ENCODE data around the gene GIGYF1. TPM values are rescaled to one million over a fixed set of nuclear protein-coding genes. Genes with fewer than 3 reads are reported as not detected.
A peak's percentile ranks its signal among the peaks of the same experiment; 100 is the strongest.
"Not testable (repeated sequence)": the region's sequence is repeated elsewhere in the genome, so short reads cannot be mapped to it uniquely, and the experiment has no call there.

The GIGYF1 gene
- total RNA-seq, 1 donor: 29.3 TPM

- H3K9me3 ChIP-seq (ENCODE audit: low read depth, low read length): no peaks in the 10 kb centered on the region
- no peak overlapping the region for H3K4me3 ChIP-seq (ENCODE audit: insufficient read depth, low read length)
- no peaks in the 10 kb centered on the region for H3K36me3 ChIP-seq (ENCODE audit: insufficient read depth, low read length)
- H4K20me1 ChIP-seq (ENCODE audit: insufficient read depth, low read length): no peaks in the 10 kb centered on the region
- no peaks in the 10 kb centered on the region for H3K79me2 ChIP-seq (ENCODE audit: insufficient read depth, low read length)
- no peak overlapping the region for H3K4me2 ChIP-seq (ENCODE audit: insufficient read depth, low read length)
- H3K27me3 ChIP-seq (ENCODE audit: insufficient read depth, low read length): no peaks in the 10 kb centered on the region
- no peak overlapping the region for H3K27ac ChIP-seq (ENCODE audit: low read depth, low read length)
- no peak overlapping the region for H2AFZ ChIP-seq (ENCODE audit: low read length)
- peaks cover 6% of the 10 kb centered on the region for H3K4me1 ChIP-seq (ENCODE audit: insufficient read depth, low read length)
- no peak for DNase-seq (ENCODE audit: insufficient read length, low spot score, missing footprints)
- TF ChIP-seq CTCF (IDR thresholded peaks at IDR 0.05; ENCODE audit: extremely low read depth, low read depth, low read length): no peak
Measured at GRCh38 chr7:100731937-100732636, 38.0 kb upstream of the GIGYF1 start.

DNA sequence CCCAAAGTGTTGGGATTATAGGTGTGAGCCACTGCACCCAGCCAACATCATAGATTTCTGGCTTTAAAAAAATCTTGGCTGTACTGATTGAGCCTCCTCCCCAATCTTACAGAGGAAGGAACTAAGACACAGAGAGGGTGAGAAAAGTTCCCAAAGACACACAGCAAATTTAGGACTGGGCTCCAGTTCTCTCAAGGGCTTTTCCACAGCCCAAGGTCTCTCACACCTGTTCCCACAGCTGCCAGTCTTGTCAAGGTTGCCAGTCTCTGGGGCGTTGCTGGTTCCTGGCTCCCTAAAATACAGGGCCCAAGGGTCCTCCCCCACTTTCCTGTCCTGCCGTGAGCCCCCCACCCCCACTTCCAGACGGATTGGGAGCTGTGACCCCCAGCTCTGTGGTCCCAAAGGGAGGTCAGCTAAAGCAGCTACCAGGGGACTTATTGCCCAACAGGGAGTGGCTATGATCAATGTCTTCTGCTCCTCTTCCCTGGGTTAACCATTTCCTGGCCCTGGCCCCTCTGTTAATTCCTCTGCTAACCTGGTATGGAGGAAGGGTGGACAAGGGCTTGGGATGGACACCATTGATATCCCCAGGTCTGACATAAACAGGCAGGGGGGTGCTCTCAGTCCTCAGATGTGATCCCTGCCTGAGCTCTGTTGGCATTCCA lies 36.2 kb upstream of the GIGYF1 start:
- DNase-seq (ENCODE audit: insufficient read length, low spot score, missing footprints): no peak
- no peak for TF ChIP-seq CTCF (IDR thresholded peaks at IDR 0.05; ENCODE audit: extremely low read depth, low read depth, low read length)
- H3K27me3 ChIP-seq (ENCODE audit: insufficient read depth, low read length): no peaks in the 10 kb centered on the region

GRCh38 chr7:100728196-100728595 lies 34.1 kb upstream of the GIGYF1 start:
- DNase-seq (ENCODE audit: insufficient read length, low spot score, missing footprints): no peak
- no peak overlapping the region for H3K4me2 ChIP-seq (ENCODE audit: insufficient read depth, low read length)
- peaks cover 8% of the 10 kb centered on the region for H3K27me3 ChIP-seq (ENCODE audit: insufficient read depth, low read length)
- no peak overlapping the region for H3K27ac ChIP-seq (ENCODE audit: low read depth, low read length)
- no peak overlapping the region for H3K4me3 ChIP-seq (ENCODE audit: insufficient read depth, low read length)
- H4K20me1 ChIP-seq (ENCODE audit: insufficient read depth, low read length): no peaks in the 10 kb centered on the region
- no peaks in the 10 kb centered on the region for H3K79me2 ChIP-seq (ENCODE audit: insufficient read depth, low read length)
- no peak for TF ChIP-seq CTCF (IDR thresholded peaks at IDR 0.05; ENCODE audit: extremely low read depth, low read depth, low read length)
- no peaks in the 10 kb centered on the region for H3K36me3 ChIP-seq (ENCODE audit: insufficient read depth, low read length)
- H2AFZ ChIP-seq (ENCODE audit: low read length): no peak overlapping the region
- H3K9me3 ChIP-seq (ENCODE audit: low read depth, low read length): no peaks in the 10 kb centered on the region
- H3K4me1 ChIP-seq (ENCODE audit: insufficient read depth, low read length): peaks cover 19% of the 10 kb centered on the region

More for the DNA sequence above, 36.2 kb upstream of the GIGYF1 start:
- Histone ChIP-seq H2AFZ (ENCODE audit: low read length) (no peak overlapping the region), H3K27ac (ENCODE audit: low read depth, low read length) (no peak overlapping the region), H3K4me3 (ENCODE audit: insufficient read depth, low read length) (no peak overlapping the region), H3K9me3 (ENCODE audit: low read depth, low read length) (no peaks in the 10 kb centered on the region), H3K79me2 (ENCODE audit: insufficient read depth, low read length) (no peaks in the 10 kb centered on the region), H3K36me3 (ENCODE audit: insufficient read depth, low read length) (no peaks in the 10 kb centered on the region), H3K4me1 (ENCODE audit: insufficient read depth, low read length) (peaks cover 19% of the 10 kb centered on the region), H3K4me2 (ENCODE audit: insufficient read depth, low read length) (no peak overlapping the region), H4K20me1 (ENCODE audit: insufficient read depth, low read length) (no peaks in the 10 kb centered on the region)

DNA sequence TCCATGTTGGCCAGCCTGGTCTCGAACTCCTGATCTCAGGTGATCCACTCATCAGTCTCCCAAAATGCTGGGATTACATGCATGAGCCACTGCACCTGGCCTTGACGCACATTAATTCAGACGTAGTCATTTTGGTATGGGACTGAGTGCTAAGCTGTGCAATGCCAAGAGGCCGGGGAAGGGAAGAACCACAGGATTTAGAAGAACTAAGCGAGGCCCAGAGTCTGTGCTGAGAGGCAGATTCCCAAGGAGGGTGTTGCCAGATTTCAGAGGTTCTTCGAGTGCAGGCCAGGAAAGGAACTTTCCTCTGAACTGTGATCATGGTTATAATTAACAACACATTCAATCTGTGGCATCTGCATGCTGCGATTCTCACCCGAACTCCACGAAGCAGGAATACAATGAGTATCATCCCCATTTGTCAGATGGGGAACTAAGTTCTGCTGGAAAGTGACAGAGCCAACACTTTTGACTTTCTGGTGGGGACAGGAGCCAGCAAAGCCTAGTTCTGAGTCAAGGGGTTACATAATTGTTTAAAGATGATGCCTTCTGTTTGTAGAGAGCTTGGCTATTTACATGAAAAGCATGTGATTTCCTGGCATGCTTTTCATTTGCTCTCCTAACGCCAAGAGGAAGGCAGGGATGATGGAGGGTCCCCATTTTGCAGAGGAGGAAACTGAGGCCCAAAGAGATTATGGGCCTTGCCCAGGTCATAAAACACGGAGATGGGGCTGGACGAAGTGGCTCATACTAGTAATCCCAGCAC lies 33.1 kb upstream of the GIGYF1 start:
- H3K9me3 ChIP-seq (ENCODE audit: low read depth, low read length): no peaks in the 10 kb centered on the region
- H4K20me1 ChIP-seq (ENCODE audit: insufficient read depth, low read length): no peaks in the 10 kb centered on the region
- DNase-seq (ENCODE audit: insufficient read length, low spot score, missing footprints): peak; percentile 68
- peak overlapping the region; percentile 51 for H3K27ac ChIP-seq (ENCODE audit: low read depth, low read length)
- peaks cover 19% of the 10 kb centered on the region for H3K4me1 ChIP-seq (ENCODE audit: insufficient read depth, low read length)
- H3K4me3 ChIP-seq (ENCODE audit: insufficient read depth, low read length): no peak overlapping the region
- no peak for TF ChIP-seq CTCF (IDR thresholded peaks at IDR 0.05; ENCODE audit: extremely low read depth, low read depth, low read length)
- no peak overlapping the region for H2AFZ ChIP-seq (ENCODE audit: low read length)
- peak overlapping the region; percentile 41 for H3K4me2 ChIP-seq (ENCODE audit: insufficient read depth, low read length)
- H3K79me2 ChIP-seq (ENCODE audit: insufficient read depth, low read length): no peaks in the 10 kb centered on the region
- H3K27me3 ChIP-seq (ENCODE audit: insufficient read depth, low read length): peaks cover 18% of the 10 kb centered on the region
- H3K36me3 ChIP-seq (ENCODE audit: insufficient read depth, low read length): no peaks in the 10 kb centered on the region

DNA sequence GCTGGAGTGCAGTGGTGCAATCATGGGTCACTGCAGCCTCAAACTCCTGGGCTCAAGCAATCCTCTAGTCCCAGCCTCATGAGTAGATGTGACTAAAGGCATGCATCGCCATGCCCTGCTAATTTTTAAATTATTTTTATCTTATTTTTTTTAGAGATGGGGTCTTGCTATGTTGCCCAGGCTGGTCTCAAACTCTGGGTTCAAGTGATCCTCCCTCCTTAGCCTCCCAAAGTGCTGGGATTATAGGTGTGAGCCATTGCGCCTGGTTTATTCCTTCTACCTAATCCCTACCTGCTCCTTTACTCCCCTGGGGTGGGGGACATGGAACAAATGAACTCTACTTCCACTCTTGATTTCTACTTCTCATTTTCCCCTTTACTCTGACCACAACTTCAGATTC lies 30.3 kb upstream of the GIGYF1 start:
- H2AFZ ChIP-seq (ENCODE audit: low read length); H3K4me3 ChIP-seq (ENCODE audit: insufficient read depth, low read length); H3K9me3 ChIP-seq (ENCODE audit: low read depth, low read length); H3K27ac ChIP-seq (ENCODE audit: low read depth, low read length); H3K4me2 ChIP-seq (ENCODE audit: insufficient read depth, low read length); DNase-seq (ENCODE audit: insufficient read length, low spot score, missing footprints); H3K79me2 ChIP-seq (ENCODE audit: insufficient read depth, low read length); H4K20me1 ChIP-seq (ENCODE audit: insufficient read depth, low read length); H3K36me3 ChIP-seq (ENCODE audit: insufficient read depth, low read length): not testable (repeated sequence)
- Histone ChIP-seq H3K4me1 (ENCODE audit: insufficient read depth, low read length) (peaks cover 19% of the 10 kb centered on the region), H3K27me3 (ENCODE audit: insufficient read depth, low read length) (peaks cover 46% of the 10 kb centered on the region)
